IPS DF 6.9 (cell line): ENCODE measurements around the gene KRTAP22-2.

Experiments used
- DNase-seq: peaks from one replicate; pipeline ENCODE4 v3.0.0-alpha.2; 2013; ENCODE audit warnings: low read depth, low spot score
- H3K27ac ChIP-seq: one replicate; pipeline ENCODE4 v1.5.1; 2013; ENCODE audit warnings: low read length, control low read depth
- H3K27me3 ChIP-seq: 2 replicates; pipeline ENCODE4 v1.6.1; 2013; ENCODE audit warnings: mild to moderate bottlenecking, low read length; ENCODE audit not compliant: control insufficient read depth, insufficient read depth
- H3K36me3 ChIP-seq: 2 replicates; pipeline ENCODE4 v1.6.1; 2013; ENCODE audit warnings: low read length; ENCODE audit not compliant: control insufficient read depth, insufficient read depth
- H3K4me1 ChIP-seq: 2 replicates; pipeline ENCODE4 v1.6.1; 2013; ENCODE audit warnings: low read length; ENCODE audit not compliant: control insufficient read depth, insufficient read depth
- H3K4me3 ChIP-seq: 2 replicates; pipeline ENCODE4 v1.5.1; 2013; ENCODE audit warnings: mild to moderate bottlenecking, low read length
- H3K9me3 ChIP-seq: 2 replicates; pipeline ENCODE4 v1.6.1; 2013; ENCODE audit warnings: low read length, inconsistent platforms; ENCODE audit not compliant: control insufficient read depth, insufficient read depth
- WGBS: extraction: QIAGEN DNeasy Blood & Tissue Kit; methylation state at CpG from one replicate; pipeline ENCODE4 v1.1.7; 2013; ENCODE audit warnings: mixed read lengths, missing lambda C conversion rate; ENCODE audit not compliant: insufficient read length, insufficient coverage; 5-methylcytosine and 5-hydroxymethylcytosine counted together

KRTAP22-2 gene

DNA sequence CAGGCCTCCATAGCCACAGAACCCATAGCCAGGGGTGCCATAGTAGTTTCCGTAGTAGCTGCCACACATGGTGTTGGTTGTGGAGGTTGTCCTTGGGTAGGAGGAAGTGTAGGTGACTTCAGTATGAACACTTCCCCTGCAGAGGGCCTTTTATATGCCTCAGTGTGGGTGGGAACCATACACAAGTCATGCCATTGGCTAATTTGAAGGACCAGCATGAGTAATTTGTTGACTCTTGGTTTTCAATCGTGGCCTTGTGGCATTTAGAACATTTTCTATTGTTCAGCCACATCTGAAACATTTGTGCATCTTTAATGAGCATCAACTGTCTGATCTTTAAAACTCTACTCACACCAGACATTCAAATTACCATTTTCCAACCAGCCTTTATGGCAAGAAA lies 23.6 kb upstream of the KRTAP22-2 start, which contains the start of gene KRTAP6-1:
Gene KRTAP6-1, minus strand, starts transcription at position 95 of the 400 bp plus-strand sequence. Its CDS starts 26 bp downstream, at position 69.
- WGBS: no CpG with 5 or more reads among the region's 2 CpGs
- H3K4me3 ChIP-seq: no peak within 1 kb of the TSS
- no peaks in the 10 kb centered on the region for H3K27me3 ChIP-seq
- H3K4me1 ChIP-seq: no peaks in the 10 kb centered on the region
- H3K36me3 ChIP-seq: no peaks in the 10 kb centered on the region
- no peak for DNase-seq
- peaks cover 9% of the 10 kb centered on the region for H3K9me3 ChIP-seq
- H3K27ac ChIP-seq: no peak within 1 kb of the TSS

DNA sequence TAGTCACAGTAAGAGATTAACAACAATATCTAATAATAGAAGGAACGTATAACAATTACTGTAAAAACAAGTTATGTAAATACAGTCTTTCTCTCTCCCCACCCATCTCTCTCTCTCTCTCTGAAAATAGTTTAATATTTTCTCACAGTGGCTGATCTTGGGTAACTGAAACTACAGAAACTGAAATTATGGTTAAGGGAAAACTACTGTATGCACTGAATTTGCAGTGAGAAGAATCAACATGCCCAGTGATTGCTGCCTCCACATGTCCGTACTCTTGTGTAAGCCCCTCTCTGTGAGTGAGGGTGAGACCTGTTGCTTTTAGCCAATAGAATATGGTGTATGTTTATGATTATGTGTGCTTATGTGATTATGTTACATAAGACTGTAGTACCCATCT lies 21.9 kb upstream of the KRTAP22-2 start:
- Histone ChIP-seq H3K27me3 (no peaks in the 10 kb centered on the region), H3K27ac (no peak overlapping the region), H3K9me3 (peaks cover 10% of the 10 kb centered on the region), H3K4me1 (no peaks in the 10 kb centered on the region), H3K36me3 (no peaks in the 10 kb centered on the region), H3K4me3 (no peak overlapping the region)
- DNase-seq: no peak
- WGBS: no CpG with 5 or more reads among the region's 2 CpGs

DNA sequence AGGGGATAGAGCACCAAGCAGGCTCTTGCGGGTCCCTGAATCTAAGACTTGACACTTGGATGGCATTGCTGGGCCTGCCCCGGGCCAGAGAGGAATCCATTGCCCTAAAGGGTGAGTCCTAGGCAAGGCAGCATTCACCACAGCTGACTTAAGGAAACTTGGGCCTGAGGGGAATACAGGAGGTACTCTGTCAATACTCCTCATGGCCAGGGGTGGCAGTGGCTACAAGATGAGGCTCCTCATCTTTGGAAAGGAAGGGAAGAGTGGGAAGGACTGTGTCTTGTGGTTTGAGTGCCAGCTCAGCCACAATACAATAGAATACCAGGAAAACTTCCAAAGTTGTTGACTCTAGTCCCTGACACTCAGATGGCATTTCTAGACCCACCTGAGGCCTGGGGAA lies 15.8 kb upstream of the KRTAP22-2 start:
- Histone ChIP-seq H3K27me3 (no peaks in the 10 kb centered on the region), H3K9me3 (peaks cover 11% of the 10 kb centered on the region), H3K27ac (no peak overlapping the region), H3K4me3 (no peak overlapping the region), H3K4me1 (no peaks in the 10 kb centered on the region), H3K36me3 (no peaks in the 10 kb centered on the region)
- no peak for DNase-seq
- WGBS: no CpG with 5 or more reads among the region's 2 CpGs

DNA sequence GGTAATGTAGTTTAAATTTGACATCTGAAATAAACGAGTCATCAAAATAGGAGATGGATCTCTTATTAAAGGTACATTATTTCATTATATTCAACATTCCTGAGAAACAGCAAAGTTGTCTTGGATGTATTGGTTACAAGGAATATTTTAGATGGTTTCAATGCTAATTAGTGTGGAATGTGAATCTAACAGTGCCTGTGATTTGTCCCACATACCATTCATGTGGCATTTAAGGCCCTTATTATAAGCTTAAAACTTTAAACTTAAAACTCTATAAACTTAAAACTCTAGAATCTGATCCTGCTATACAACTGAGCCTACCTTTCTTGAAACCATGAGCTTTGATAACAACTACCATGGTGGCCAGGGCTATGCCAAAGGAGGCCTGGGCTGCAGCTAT lies 10.6 kb upstream of the KRTAP22-2 start, which contains the start of gene KRTAP22-1:
Gene KRTAP22-1, plus strand, starts transcription at position 301 of the 400 bp plus-strand sequence.
- no CpG with 5 or more reads among the region's 1 CpG for WGBS
- DNase-seq: no peak
- Histone ChIP-seq H3K27ac (no peak within 1 kb of the TSS), H3K4me3 (no peak within 1 kb of the TSS), H3K9me3 (peaks cover 8% of the 10 kb centered on the region), H3K4me1 (no peaks in the 10 kb centered on the region), H3K27me3 (no peaks in the 10 kb centered on the region), H3K36me3 (no peaks in the 10 kb centered on the region)

- no peak within 1 kb of the TSS for H3K27ac ChIP-seq
- peaks cover 9% of the 10 kb centered on the region for H3K9me3 ChIP-seq
- H3K4me1 ChIP-seq: no peaks in the 10 kb centered on the region
- no peak for DNase-seq
- WGBS: no CpG with 5 or more reads among the region's 6 CpGs
- no peaks in the 10 kb centered on the region for H3K27me3 ChIP-seq
- no peak within 1 kb of the TSS for H3K4me3 ChIP-seq
- H3K36me3 ChIP-seq: no peaks in the 10 kb centered on the region
Measured at GRCh38 chr21:30598802-30599201, 8.6 kb upstream of the KRTAP22-2 start, which contains the start of gene KRTAP6-2. Gene KRTAP6-2 (minus strand): TSS chr21:30598902. CDS start chr21:30598874, 28 bp downstream.

DNA sequence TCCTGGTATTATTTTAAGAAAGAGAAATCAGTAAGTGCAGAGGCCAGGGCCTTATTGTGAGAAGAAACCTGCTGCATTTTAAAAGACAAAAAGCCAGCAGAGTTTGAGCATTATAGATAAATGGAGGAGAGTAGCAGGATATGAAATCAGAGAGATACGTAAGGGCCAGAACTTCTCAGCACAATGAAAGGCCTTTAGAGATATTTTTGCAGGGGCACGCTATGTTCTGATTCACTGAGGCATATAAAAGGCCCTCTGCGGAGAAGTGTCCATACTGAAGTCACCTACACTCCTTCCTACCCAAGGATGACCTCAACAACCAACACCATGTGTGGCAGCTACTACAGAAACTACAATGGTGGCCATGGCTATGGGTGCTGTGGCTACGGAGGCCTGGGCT lies 1.9 kb upstream of the KRTAP22-2 start, which contains the start of gene KRTAP6-3:
Gene KRTAP6-3, plus strand, starts transcription at position 301 of the 400 bp plus-strand sequence. Its CDS starts 6 bp downstream, at position 307.
- Histone ChIP-seq H3K4me1 (no peaks in the 10 kb centered on the region), H3K27me3 (no peaks in the 10 kb centered on the region), H3K36me3 (no peaks in the 10 kb centered on the region), H3K4me3 (no peak within 1 kb of the TSS), H3K9me3 (peaks cover 4% of the 10 kb centered on the region), H3K27ac (no peak within 1 kb of the TSS)
- WGBS: no CpG with 5 or more reads among the region's 4 CpGs
- DNase-seq: no peak

DNA sequence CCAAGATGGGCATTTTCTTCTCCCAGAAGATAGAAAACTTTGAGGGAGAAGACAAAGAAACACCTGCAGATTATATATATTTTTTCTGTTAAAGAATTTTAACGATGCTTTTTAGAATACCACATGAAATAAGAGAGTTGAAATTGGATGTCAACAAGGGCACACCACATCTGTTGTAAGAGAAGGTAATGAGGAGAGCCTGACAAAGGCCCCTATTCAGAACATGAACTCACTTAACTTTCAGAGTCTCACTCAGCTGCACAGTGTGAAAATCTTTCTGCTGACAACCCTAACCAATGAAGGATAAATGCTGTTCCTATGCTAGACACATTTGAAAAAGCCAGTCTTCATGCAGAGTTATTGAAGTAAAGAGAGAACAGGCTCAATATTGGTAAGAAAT lies 7.3 kb downstream of the KRTAP22-2 start:
- no peak for DNase-seq
- no CpG with 5 or more reads among the region's 1 CpG for WGBS
- H3K36me3 ChIP-seq: no peaks in the 10 kb centered on the region
- peaks cover 6% of the 10 kb centered on the region for H3K9me3 ChIP-seq
- no peaks in the 10 kb centered on the region for H3K27me3 ChIP-seq
- no peak overlapping the region for H3K27ac ChIP-seq
- no peak overlapping the region for H3K4me3 ChIP-seq
- no peaks in the 10 kb centered on the region for H3K4me1 ChIP-seq

DNA sequence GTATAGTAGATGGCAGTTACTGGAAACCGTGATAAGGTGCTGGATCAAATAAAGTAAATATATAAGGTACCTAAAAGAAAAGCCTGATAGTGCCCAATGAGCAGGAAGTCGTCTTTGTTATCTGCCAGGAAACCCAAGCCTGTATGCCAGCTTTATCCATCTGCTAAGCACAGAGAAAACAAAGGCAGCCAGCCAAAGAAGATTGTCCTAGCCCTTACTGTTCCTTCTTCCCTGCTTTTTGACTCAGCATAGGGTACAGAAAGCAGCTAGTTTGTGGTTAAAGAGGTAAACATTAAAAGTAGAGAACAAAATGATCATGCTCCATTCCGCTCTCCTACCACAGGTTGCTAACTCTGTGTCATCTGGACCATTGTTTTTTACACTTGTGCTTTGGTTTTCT lies 10.1 kb downstream of the KRTAP22-2 start:
- Histone ChIP-seq H3K27me3 (no peaks in the 10 kb centered on the region), H3K4me3 (no peak overlapping the region), H3K27ac (no peak overlapping the region), H3K36me3 (no peaks in the 10 kb centered on the region), H3K9me3 (peaks cover 6% of the 10 kb centered on the region), H3K4me1 (no peaks in the 10 kb centered on the region)
- WGBS: no CpG with 5 or more reads among the region's 3 CpGs
- DNase-seq: no peak

GRCh38 chr21:30579346-30579745 lies 10.9 kb downstream of the KRTAP22-2 start:
- Histone ChIP-seq H3K4me1 (no peaks in the 10 kb centered on the region), H3K4me3 (no peak overlapping the region), H3K9me3 (peaks cover 6% of the 10 kb centered on the region), H3K27ac (no peak overlapping the region), H3K27me3 (no peaks in the 10 kb centered on the region), H3K36me3 (no peaks in the 10 kb centered on the region)
- WGBS: no CpG with 5 or more reads among the region's 1 CpG
- no peak for DNase-seq

DNA sequence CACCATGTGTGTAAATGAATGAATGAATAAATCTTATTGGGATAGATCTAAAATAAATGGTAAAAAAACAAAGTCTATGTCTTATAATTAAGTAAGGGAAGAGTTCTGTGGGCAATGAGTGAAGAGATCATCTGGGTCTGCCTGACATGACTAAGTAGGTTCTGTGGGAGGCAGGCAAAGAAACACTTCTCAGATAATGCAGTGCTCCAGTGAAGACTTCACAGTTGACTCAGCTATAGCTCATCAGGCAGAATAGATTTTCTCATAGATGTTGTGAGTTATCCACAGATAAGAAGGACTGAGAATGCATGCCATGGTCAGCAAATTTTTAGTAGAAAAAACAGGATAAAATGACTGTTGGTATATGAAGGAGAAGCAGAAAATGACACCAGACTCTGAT lies 12.4 kb downstream of the KRTAP22-2 start:
- no peak for DNase-seq
- no peaks in the 10 kb centered on the region for H3K27me3 ChIP-seq
- peaks cover 5% of the 10 kb centered on the region for H3K9me3 ChIP-seq
- H3K27ac ChIP-seq: no peak overlapping the region
- H3K4me3 ChIP-seq: no peak overlapping the region
- no peaks in the 10 kb centered on the region for H3K4me1 ChIP-seq
- no peaks in the 10 kb centered on the region for H3K36me3 ChIP-seq

GRCh38 chr21:30567617-30568016 lies 22.6 kb downstream of the KRTAP22-2 start:
- Histone ChIP-seq H3K9me3 (peaks cover 2% of the 10 kb centered on the region), H3K27ac (no peak overlapping the region), H3K36me3 (no peaks in the 10 kb centered on the region), H3K4me1 (no peaks in the 10 kb centered on the region; the same call in 1 of the 2 replicates), H3K4me3 (no peak overlapping the region), H3K27me3 (no peaks in the 10 kb centered on the region)
- DNase-seq: no peak
